HG03045 (cell line): Measurements from ENCODE around the gene TMEM247.

Experiments used
- ATAC-seq: cut with Tn5 transposase; IDR thresholded peaks from one replicate; pipeline ENCODE4 v1.9.1; 2021; ENCODE audit warnings: mild to moderate bottlenecking, moderate library complexity; ENCODE audit not compliant: unreplicated experiment

The TMEM247 gene

GRCh38 chr2:46488389-46488788 is 9.0 kb downstream of the TMEM247 start:
- ATAC-seq = no peak

DNA sequence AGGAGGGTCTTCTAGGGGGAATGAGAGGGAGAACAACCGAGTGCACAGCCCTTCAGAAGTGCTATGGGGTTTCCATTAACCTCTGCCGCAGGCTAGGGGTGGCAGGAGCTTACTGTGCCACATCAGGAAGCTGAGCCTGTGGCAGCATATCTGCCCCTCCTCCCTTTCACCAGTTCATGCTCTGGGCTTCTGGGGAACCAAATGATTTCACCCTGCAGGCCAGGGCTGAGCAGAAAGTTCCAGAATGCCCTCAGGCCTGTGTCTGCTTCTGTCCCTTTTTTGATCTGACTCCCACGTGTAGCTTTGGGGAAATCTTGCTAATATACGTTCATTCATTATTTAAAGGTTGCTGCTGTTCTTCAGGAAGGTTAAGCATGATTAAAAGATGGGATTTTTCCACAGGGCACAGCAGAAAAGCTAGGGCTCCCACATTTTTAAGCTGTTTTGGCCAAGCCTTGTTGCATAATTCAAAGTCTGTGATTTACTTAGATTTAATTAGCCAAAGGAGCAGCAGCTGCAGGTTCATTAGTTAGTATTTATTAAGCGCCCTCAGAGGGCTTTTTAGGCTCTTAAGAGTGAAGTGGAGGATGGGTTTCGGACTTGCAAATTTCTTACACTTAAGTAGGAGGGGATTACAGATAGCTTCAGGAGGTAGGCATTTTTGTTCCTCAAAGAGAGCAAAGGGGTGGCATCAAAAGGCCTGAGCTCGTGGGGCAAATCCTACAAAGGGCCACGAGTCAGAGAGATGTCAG is 10.2 kb downstream of the TMEM247 start:
- ATAC-seq = no peak

- ATAC-seq = no peak
Observed at GRCh38 chr2:46490521-46491141, 11.3 kb downstream of the TMEM247 start.

DNA sequence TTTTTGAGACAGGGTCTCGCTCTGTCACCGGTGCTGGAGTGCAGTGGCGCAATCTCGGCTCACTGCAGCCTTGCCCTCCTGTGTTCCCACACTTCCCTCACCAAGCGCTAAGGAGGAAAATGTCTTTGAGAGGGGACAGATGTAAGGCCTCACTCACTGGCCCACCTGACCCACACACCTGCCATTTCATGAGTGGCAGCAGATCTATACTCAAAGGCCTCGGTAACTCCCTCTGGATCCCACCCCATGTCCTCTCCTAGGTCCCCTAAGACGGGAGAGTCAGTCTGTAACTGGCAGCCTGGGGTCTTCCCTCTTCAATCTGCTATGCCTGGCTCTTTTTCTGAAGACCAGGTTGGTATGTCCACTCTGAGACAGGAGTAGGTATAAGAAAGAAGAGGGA is 12.9 kb downstream of the TMEM247 start:
- ATAC-seq = no peak

DNA sequence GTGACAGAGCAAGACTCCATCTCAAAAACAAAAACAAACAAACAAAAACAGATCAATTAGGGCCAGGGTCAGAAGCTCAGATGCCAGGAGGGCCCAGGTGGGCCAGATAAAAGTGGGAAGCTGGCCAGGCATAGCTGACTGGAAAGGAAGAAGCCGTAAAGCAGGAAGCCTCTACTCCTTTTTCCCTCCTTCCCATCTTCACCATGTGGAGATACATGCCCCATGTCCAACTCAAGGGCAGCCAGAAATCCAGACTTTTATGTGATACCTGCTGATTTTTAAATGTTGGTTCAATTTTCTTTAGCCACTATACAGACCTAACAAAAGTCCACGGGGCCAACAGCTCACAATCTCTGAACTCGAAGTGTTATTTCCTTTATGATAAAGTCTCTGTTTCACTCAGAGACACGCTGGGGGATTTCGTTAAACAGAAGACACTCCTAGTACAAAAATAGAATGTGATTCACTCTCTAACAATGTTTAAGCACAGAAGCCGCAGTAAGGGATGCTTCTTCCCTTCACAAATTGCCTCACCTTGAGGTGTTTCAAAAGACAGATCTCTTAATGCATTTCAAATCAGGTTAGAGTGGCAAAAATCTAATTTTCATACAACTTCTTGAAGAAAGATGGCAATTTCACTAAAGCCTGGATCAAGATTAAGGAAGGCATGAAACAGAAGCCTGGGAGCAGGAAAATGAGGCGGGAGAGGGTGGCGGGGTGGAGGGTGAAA is 14.0 kb downstream of the TMEM247 start:
- peak; percentile 68 for ATAC-seq

DNA sequence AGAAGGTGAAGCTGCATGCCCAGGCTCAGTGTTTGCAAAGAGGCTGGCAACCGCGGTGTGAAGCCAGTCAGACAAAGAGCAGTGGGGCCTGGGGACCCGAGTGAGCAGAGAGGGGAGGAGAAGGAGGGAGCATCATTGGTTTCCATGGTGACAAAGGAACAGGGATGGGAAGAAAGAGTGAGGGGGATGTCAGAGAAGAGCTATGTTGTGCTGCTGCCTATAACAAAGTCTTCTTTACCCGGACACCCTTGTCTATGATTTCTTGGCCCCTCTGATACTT is 14.5 kb downstream of the TMEM247 start:
- no peak for ATAC-seq

GRCh38 chr2:46494596-46494995 is 15.2 kb downstream of the TMEM247 start:
- no peak for ATAC-seq

GRCh38 chr2:46495231-46496030 is 16.1 kb downstream of the TMEM247 start:
- no peak for ATAC-seq

DNA sequence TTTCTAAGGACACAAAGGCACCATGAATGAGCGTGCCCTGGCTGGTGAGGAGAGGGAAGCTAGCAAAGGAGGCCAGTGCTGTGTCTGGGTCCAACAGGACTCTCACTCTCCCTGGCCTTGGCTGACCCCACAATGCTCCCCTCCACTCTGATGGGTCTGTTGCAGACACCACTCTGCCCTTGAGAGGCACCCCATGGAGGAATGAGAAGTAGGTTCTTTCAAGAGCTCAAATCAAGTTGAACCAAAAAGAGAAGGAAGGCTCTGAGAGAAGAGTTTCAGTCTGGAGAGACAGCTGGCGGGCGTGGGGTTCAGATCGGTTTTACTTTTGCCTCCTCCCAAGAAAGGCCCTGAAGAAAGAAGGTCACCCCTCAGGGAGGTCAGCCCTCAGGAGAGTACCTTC is 18.4 kb downstream of the TMEM247 start:
- no peak for ATAC-seq

- no peak for ATAC-seq
Observed at GRCh38 chr2:46498681-46499080, 19.3 kb downstream of the TMEM247 start.

GRCh38 chr2:46499392-46499785 is 20.0 kb downstream of the TMEM247 start:
- ATAC-seq = no peak

DNA sequence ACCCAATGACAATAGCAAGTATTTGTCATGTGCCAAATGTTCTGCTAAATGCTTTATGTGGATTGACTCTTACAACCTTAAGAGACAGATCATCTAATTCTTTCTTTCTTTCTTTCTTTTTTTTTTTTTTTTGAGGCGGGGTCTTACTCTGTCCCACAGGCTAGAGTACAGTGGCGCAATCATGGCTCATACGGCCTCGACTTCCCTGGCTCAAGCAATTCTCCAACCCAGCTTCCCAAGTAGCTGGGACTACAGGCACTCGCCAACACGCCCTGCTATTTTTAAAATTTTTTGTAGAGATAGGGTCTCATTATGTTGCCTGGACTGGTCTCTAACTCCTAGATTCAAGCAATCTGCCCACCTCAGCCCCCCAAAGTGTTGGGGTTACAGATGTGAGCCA is 21.4 kb downstream of the TMEM247 start:
- ATAC-seq = no peak

GRCh38 chr2:46502291-46502885 is 23.0 kb downstream of the TMEM247 start:
- ATAC-seq = no peak

- ATAC-seq = no peak
Observed at GRCh38 chr2:46503686-46504085, 24.3 kb downstream of the TMEM247 start.

DNA sequence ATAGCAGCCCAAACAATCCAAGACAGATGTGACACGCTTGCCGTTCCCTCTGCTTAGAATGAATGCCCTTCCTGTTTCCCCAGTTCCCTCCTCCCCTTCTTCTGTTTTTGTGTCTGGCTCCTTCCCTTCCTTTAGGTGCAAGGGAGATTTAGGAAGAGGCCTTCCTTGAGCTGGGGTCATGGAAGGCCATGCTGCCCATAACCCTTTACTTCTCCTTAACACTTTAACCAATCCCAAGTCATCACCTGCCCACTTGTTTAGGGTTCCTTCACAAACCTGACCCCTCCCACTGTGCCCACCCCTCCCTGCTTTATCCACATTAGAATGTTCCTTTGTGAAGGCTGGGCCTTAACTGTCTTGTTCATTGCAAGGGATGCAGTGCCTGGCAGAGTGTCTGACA is 24.9 kb downstream of the TMEM247 start:
- ATAC-seq = no peak

GRCh38 chr2:46504685-46505471 is 25.5 kb downstream of the TMEM247 start:
- no peak for ATAC-seq

DNA sequence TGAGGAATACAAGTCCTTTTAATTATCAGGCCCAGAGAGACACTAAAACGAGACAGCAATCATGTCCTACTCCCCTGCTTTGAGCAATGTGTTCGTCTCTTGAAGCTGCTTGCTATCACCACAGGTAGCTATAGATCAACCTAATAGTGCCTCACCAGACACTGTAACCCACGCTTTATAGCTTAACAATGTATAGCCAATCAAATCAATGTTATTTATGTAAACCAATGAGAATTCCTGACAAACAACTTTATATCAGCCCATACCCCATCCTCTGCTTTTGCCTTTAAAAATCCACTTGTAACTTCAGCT is 26.1 kb downstream of the TMEM247 start:
- no peak for ATAC-seq

DNA sequence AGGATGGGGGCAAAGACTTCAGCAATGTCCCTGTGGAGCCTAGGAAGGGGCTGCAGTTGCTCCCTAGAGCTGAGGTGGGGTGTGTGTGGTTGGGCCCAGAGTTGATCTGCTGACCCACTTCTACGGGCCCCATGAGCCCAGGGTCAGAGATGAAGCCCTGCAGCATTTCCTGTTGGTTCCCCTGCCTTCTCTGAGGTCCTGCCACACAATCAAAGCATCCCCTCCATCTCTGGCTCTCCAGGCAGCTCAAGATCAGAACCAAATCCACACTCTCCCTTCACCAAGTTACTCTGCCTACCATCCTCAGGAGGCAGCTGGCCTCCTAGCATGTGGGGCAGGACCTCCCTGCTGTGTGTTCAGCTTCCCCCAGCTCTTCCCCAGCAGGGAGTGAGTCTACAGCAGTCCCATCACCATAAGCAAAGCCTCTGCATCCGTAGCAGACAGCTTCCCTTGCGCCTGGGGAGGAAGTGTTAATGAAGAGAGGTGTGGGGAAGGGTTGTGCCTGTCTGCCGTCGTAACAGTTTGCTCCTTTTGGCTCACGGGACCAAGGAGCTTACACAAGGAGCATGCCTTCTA is 26.9 kb downstream of the TMEM247 start:
- ATAC-seq = no peak

DNA sequence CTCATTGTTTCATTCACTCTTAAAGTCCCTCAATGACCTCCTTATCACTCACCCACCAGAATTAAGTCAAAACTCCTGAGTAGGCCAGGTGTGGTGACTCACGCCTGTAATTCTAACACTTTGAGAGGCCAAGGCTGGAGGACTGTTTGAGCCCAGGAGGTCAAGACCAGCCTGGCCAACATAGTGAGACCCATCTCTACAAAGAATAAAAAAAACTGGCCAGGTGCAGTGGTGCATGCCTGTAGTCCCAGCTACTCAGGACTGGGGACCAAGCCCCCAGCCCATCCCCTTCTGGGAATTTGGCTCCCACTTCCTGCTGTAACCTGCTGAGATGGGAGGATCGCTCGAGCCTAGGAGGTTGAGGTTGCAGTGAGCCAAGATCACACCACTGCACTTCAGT is 28.9 kb downstream of the TMEM247 start:
- no peak for ATAC-seq

- ATAC-seq = no peak
Observed at GRCh38 chr2:46508759-46509158, 29.4 kb downstream of the TMEM247 start.
